ENCODE data around the gene TTC13. TPM values are rescaled to one million over a fixed set of nuclear protein-coding genes. Genes with fewer than 3 reads are reported as not detected.

The TTC13 gene
- total RNA-seq, 1 donor from 2014 or later, result 17.0 TPM

DNA sequence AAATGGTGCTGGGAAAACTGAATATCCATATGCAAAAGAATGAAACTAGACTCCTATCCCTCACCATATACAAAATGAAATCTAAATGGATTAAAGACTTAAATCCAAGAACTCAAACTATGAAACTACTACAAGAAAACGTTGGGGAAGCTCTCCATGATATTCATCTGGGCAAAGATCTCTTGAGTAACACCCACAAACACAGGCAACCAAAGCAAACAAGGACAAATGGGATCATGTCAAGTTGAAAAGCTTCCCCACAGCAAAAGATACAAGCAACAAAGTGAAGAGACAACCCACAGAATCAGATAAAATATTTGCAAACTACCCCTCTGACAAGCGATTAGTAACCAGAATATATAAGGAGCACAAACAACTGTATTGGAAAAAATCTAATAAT lies 13.8 kb downstream of the TTC13 start:
- intact Hi-C loops (cut with DNase I), result no loop called here
- ATAC-seq (no peak), DNase-seq (no peak)
- no peak overlapping the region for H3K27ac ChIP-seq
- H3K4me3 ChIP-seq, result no peak overlapping the region
- TF ChIP-seq, protein P1, sequence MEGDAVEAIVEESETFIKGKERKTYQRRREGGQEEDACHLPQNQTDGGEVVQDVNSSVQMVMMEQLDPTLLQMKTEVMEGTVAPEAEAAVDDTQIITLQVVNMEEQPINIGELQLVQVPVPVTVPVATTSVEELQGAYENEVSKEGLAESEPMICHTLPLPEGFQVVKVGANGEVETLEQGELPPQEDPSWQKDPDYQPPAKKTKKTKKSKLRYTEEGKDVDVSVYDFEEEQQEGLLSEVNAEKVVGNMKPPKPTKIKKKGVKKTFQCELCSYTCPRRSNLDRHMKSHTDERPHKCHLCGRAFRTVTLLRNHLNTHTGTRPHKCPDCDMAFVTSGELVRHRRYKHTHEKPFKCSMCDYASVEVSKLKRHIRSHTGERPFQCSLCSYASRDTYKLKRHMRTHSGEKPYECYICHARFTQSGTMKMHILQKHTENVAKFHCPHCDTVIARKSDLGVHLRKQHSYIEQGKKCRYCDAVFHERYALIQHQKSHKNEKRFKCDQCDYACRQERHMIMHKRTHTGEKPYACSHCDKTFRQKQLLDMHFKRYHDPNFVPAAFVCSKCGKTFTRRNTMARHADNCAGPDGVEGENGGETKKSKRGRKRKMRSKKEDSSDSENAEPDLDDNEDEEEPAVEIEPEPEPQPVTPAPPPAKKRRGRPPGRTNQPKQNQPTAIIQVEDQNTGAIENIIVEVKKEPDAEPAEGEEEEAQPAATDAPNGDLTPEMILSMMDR (IDR thresholded peaks at IDR 0.05), result no peak
- no peaks in the 10 kb centered on the region for H3K4me1 ChIP-seq
- no peaks in the 10 kb centered on the region for H3K9me3 ChIP-seq
- peaks cover 2% of the 10 kb centered on the region for H3K36me3 ChIP-seq
- H3K27me3 ChIP-seq (ENCODE audit: low read depth), result no peaks in the 10 kb centered on the region

DNA sequence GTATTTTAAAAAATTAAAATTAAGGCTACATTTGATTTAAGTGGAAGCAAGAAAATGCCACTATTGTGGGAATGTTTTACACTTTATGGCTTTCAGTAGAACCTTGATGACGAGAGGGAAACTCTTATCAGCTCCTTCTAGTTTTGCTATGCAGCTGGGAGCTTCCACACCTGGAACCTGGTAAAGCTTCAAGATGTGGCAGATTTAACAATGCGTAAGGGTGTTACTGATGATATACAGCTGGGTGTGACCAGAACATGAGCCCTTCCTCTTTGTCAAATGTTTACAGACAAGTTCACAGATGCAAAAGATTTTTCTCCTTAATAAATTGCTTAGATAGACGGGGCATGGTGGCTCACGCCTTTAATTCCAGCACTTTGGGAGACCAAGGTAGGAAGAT lies 20.3 kb downstream of the TTC13 start:
- ATAC-seq, result no peak
- TF ChIP-seq, protein P1 (IDR thresholded peaks at IDR 0.05), result no peak
- H3K36me3 ChIP-seq, result peaks cover 33% of the 10 kb centered on the region
- H3K4me3 ChIP-seq, result no peak overlapping the region
- DNase-seq, result no peak
- no peaks in the 10 kb centered on the region for H3K4me1 ChIP-seq
- no peak overlapping the region for H3K27ac ChIP-seq
- no peaks in the 10 kb centered on the region for H3K9me3 ChIP-seq
- intact Hi-C loops (cut with DNase I), result no loop called here
- no peaks in the 10 kb centered on the region for H3K27me3 ChIP-seq (ENCODE audit: low read depth)

DNA sequence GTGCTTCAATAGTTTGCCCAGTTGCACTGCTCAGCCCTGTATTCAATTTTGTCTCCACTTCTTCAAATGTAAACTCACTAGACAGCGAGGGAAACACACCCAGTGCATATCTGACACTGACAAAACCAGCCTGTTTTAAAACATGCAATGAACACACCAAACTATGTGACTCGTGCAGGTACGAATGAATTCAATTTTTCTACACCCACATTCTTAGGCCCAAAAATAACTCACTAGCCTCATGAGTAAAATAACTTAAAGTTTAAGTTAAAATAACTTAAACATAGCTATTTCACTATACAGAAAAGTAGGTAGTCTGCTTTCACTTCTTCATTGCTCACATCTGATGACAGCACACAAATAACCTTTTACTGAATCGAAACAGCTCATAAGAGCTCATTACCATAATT lies 21.1 kb downstream of the TTC13 start:
- no peak for ATAC-seq
- Histone ChIP-seq H3K27me3 (ENCODE audit: low read depth) (no peaks in the 10 kb centered on the region), H3K36me3 (peaks cover 40% of the 10 kb centered on the region), H3K27ac (no peak overlapping the region), H3K4me3 (no peak overlapping the region), H3K4me1 (no peaks in the 10 kb centered on the region), H3K9me3 (no peaks in the 10 kb centered on the region)
- no peak for DNase-seq
- intact Hi-C loops (cut with DNase I), result no loop called here
- TF ChIP-seq, protein P1 (IDR thresholded peaks at IDR 0.05), result no peak

DNA sequence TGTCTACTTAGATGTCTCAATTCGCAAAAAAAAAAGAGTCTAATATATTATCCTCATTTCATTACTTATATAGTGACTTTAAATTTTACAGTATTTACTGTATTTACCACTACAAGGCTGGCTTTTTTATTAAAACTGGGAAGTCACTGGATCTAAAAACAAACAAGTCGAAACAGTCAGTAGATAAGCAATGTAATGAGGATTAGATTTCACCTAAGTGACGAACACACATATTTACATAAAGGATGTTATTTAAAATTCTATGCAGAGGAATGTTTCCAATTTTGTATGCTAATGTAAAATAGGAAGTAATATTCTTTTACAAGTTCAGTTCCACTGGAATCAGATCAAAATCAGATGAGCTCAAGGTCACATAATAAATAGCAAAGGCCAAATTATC lies 28.3 kb downstream of the TTC13 start:
- Histone ChIP-seq H3K27ac (no peak overlapping the region), H3K9me3 (no peaks in the 10 kb centered on the region), H3K4me3 (no peak overlapping the region), H3K4me1 (no peaks in the 10 kb centered on the region), H3K36me3 (peaks cover 36% of the 10 kb centered on the region), H3K27me3 (ENCODE audit: low read depth) (no peaks in the 10 kb centered on the region)
- intact Hi-C loops (cut with DNase I), result no loop called here
- no peak for ATAC-seq
- TF ChIP-seq, protein P1 (IDR thresholded peaks at IDR 0.05), result no peak
- DNase-seq, result no peak

DNA sequence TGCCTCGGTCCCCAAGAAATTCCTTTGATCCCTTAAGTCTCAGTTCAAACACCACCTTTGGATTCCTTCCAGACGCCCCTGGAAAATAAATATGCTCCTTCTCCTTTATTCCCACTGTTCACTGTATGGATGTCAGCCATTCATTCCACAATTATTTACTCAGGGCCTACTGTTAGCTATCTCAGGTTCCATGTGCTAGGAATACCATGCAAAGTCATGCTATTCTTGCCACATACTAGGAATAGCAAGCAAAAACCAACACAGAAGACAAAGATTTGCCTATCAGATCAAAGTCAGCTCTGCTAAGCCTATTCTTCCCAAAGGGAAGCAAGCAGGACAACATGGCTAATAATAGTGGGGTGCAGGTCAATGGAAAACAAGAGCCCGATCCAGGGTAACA lies 29.8 kb downstream of the TTC13 start:
- Histone ChIP-seq H3K36me3 (peaks cover 45% of the 10 kb centered on the region), H3K4me1 (no peaks in the 10 kb centered on the region), H3K27me3 (ENCODE audit: low read depth) (no peaks in the 10 kb centered on the region), H3K27ac (no peak overlapping the region), H3K4me3 (no peak overlapping the region), H3K9me3 (no peaks in the 10 kb centered on the region)
- ATAC-seq (no peak), DNase-seq (no peak)
- TF ChIP-seq, protein P1 (IDR thresholded peaks at IDR 0.05), result no peak
- intact Hi-C loops (cut with DNase I), result no loop called here

DNA sequence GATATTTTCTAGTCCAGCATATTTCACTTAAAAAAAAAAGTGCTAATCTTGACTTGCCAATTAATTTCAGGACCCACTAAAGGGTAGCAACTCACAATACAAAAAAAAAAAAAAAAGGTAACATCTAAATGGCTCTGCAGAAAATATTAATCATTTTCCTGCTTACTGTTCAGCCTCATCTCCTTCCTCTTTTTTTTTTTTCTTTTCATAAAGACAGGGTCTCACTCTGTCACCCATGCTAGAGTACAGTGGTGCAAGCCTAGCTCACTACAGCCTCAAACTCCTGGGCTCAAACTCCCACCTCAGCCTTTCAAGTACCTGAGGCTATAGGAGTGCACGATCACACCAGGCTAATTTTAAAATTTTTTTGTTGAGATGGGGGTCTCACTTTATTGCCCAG lies 30.4 kb downstream of the TTC13 start:
- Histone ChIP-seq H3K4me1 (no peaks in the 10 kb centered on the region), H3K27me3 (ENCODE audit: low read depth) (no peaks in the 10 kb centered on the region)

More for the DNA sequence above, 30.4 kb downstream of the TTC13 start:
- ATAC-seq, result no peak
- TF ChIP-seq, protein P1 (IDR thresholded peaks at IDR 0.05), result no peak
- Histone ChIP-seq H3K36me3 (peaks cover 39% of the 10 kb centered on the region), H3K4me3 (no peak overlapping the region), H3K9me3 (no peaks in the 10 kb centered on the region), H3K27ac (no peak overlapping the region)
- DNase-seq, result no peak
- intact Hi-C loops (cut with DNase I), result no loop called here

Measured in lower lobe of right lung (tissue), 2 donors.